H1 (cell line): ENCODE measurements around the gene KCNMA1. TPM values are rescaled to one million over a fixed set of nuclear protein-coding genes. Genes with fewer than 3 reads are reported as not detected.

Source experiments
- ASH2L ChIP-seq: fragments of 200-600, 300-600 bp; sonication (generic); IDR thresholded peaks from one replicate; pipeline ENCODE4 v1.7.1; 2017; ENCODE audit warnings: low read length
- SUZ12 ChIP-seq: fragments of 200-600 bp; sonication (generic); IDR thresholded peaks from 2 replicates; pipeline ENCODE4 v1.6.1; 2012; ENCODE audit warnings: mild to moderate bottlenecking, inconsistent platforms, low read length, moderate library complexity, mixed read lengths
- polyA plus RNA-seq, 7 experiments: library from polyadenylated mRNA; depleted of rRNA in 3 of 7; stranded (reverse) in 5 of 7; unstranded in 2 of 7; fragments of >200 nt in 5 of 7; fragments of 200-250 nt in 2 of 7; gene quantifications; 1 replicate in 5 of 7; 2 replicates in 1 of 7; 4 replicates in 1 of 7; pipeline versions ENCODE4 v1.2.1 to v1.2.3, GENCODE V29; 2011 to 2013; ENCODE audit warnings: missing spikeins in 2 of 7, mixed read lengths in 2 of 7
- total RNA-seq: library from RNA; stranded (reverse); fragmentation: NEBNext Ultra II Directional; extraction: Animal tissue kit (Norgen Biotek cat#: 25700); gene quantifications from 2 replicates; pipeline ENCODE4 v1.2.1, GENCODE V29; 2021

The KCNMA1 gene
- total and polyA plus RNA-seq, 2 of the 8 experiments (the other 6 are each of a cell fraction or from before 2014, with no cell fraction given), result 10.2 to 11.1 TPM

- no peak for TF ChIP-seq ASH2L
- no peak for TF ChIP-seq SUZ12
Measured at GRCh38 chr10:77111611-77112550, 525.7 kb downstream of the KCNMA1 start (continued).
